Tibial artery (tissue), 4 donors: ENCODE measurements around the gene NAPA.

Experiments used
- DNase-seq, 2 donors: peaks; one replicate each; pipeline ENCODE4 v3.0.0-alpha.2; 2019
- H3K27ac ChIP-seq, 2 donors: fragments of 200-600 bp; sonication (generic) in 1 of 2; 1 replicate in 1 of 2; 2 replicates in 1 of 2; pipeline ENCODE4 v1.5.1; 2018 to 2019; ENCODE audit warnings: mild to moderate bottlenecking in 1 of 2
- H3K27me3 ChIP-seq, 2 donors: fragments of 200-600 bp; sonication (generic) in 1 of 2; one replicate each; pipeline versions ENCODE4 v1.5.1 to v1.6.0; 2016 to 2019
- H3K36me3 ChIP-seq, 3 donors: fragments of 200-600 bp; sonication (generic) in 2 of 3; one replicate each; pipeline ENCODE4 v1.5.1; 2016 to 2019; ENCODE audit warnings: mild to moderate bottlenecking in 2 of 3
- H3K4me1 ChIP-seq, 4 donors: fragments of 200-600 bp; sonication (generic) in 2 of 4; 1 replicate in 3 of 4; 2 replicates in 1 of 4; pipeline ENCODE4 v1.5.1; 2016 to 2019
- H3K4me3 ChIP-seq, 2 donors: fragments of 200-600 bp; sonication (generic) in 1 of 2; 1 replicate in 1 of 2; 2 replicates in 1 of 2; pipeline ENCODE4 v1.5.1; 2018 to 2019; ENCODE audit warnings: mild to moderate bottlenecking in 2 of 2
- H3K9me3 ChIP-seq, 3 donors: fragments of 200-600 bp; sonication (generic) in 1 of 3; one replicate each; pipeline ENCODE4 v1.5.1; 2016 to 2019
- intact Hi-C: fragments of 100-400 bp; cut with DNase I; formaldehyde crosslinking; loops from one replicate; pipeline ENCODE4 v1.15.0; 2023; ENCODE audit warnings: low total_unique reads
- TF ChIP-seq, protein P1 (sequence below), 2 experiments: fragments of 200-600 bp in 1 of 2; fragments of 450-650 bp in 1 of 2; IDR thresholded peaks; one replicate each; pipeline ENCODE4 v1.5.1; 2017 to 2019; ENCODE audit warnings: antibody characterized with exemption in 2 of 2, mild to moderate bottlenecking in 1 of 2, moderate library complexity in 1 of 2

NAPA gene

GRCh38 chr19:47507012-47507411 lies 7.9 kb downstream of the NAPA start:
- TF ChIP-seq, protein P1, sequence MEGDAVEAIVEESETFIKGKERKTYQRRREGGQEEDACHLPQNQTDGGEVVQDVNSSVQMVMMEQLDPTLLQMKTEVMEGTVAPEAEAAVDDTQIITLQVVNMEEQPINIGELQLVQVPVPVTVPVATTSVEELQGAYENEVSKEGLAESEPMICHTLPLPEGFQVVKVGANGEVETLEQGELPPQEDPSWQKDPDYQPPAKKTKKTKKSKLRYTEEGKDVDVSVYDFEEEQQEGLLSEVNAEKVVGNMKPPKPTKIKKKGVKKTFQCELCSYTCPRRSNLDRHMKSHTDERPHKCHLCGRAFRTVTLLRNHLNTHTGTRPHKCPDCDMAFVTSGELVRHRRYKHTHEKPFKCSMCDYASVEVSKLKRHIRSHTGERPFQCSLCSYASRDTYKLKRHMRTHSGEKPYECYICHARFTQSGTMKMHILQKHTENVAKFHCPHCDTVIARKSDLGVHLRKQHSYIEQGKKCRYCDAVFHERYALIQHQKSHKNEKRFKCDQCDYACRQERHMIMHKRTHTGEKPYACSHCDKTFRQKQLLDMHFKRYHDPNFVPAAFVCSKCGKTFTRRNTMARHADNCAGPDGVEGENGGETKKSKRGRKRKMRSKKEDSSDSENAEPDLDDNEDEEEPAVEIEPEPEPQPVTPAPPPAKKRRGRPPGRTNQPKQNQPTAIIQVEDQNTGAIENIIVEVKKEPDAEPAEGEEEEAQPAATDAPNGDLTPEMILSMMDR (IDR thresholded peaks at IDR 0.05) = no peak
- Histone ChIP-seq H3K27ac (peak overlapping the region in 1 of 2 donors; percentile 10), H3K36me3 (peaks cover 6 to 39% (median 19%) of the 10 kb centered on the region in 3 donors), H3K27me3 (no peaks in the 10 kb centered on the region), H3K4me1 (peaks cover 10 to 62% (median 56%) of the 10 kb centered on the region in 4 donors), H3K9me3 (no peaks in the 10 kb centered on the region), H3K4me3 (no peak overlapping the region)
- intact Hi-C loops = loop anchor here (10.0 kb wide), 1 partner anchor 202 kb away; the partner anchor contains the start of gene C5AR1
- no peak for DNase-seq

GRCh38 chr19:47506459-47506858 lies 8.4 kb downstream of the NAPA start:
- Histone ChIP-seq H3K27me3 (no peaks in the 10 kb centered on the region), H3K4me3 (no peak overlapping the region), H3K9me3 (no peaks in the 10 kb centered on the region), H3K36me3 (peaks cover 6 to 45% (median 21%) of the 10 kb centered on the region in 3 donors), H3K4me1 (peaks cover 7 to 56% (median 51%) of the 10 kb centered on the region in 4 donors), H3K27ac (no peak overlapping the region)
- TF ChIP-seq, protein P1 (IDR thresholded peaks at IDR 0.05) = no peak
- intact Hi-C loops = loop anchor here (10.0 kb wide), 1 partner anchor 202 kb away; the partner anchor contains the start of gene C5AR1
- no peak for DNase-seq

- no peak for DNase-seq
- intact Hi-C loops = loop anchor here (10.0 kb wide), 1 partner anchor 201 kb away; the partner anchor contains the start of gene C5AR1
- Histone ChIP-seq H3K4me1 (peaks cover 0 to 53% (median 41%) of the 10 kb centered on the region in 4 donors), H3K36me3 (peaks cover 12 to 54% (median 31%) of the 10 kb centered on the region in 3 donors), H3K9me3 (no peaks in the 10 kb centered on the region), H3K27ac (no peak overlapping the region), H3K4me3 (no peak overlapping the region), H3K27me3 (no peaks in the 10 kb centered on the region)
- TF ChIP-seq, protein P1 (IDR thresholded peaks at IDR 0.05) = no peak
Observed at GRCh38 chr19:47505506-47505905, 9.4 kb downstream of the NAPA start.

DNA sequence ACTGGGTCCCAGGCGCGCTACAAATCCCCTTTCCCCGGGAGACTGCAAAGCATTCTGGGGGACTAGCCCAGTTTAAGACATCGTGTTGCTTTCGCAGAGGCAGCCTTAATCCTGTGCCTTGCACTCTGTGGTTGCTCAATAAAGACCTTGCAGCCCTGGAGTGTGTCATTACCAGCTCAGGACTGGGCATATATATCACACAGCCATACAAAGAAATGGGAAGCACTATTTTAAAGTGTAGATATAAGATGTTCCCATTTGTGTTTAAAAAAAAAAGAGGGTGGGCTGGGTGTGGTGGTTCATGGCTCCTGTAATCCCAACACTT lies 11.1 kb downstream of the NAPA start:
- intact Hi-C loops = loop anchor here (10.0 kb wide), 1 partner anchor 199 kb away; the partner anchor contains the start of gene C5AR1
- Histone ChIP-seq H3K4me1 (peaks cover 0 to 41% (median 26%) of the 10 kb centered on the region in 4 donors), H3K27ac (no peak overlapping the region), H3K36me3 (peaks cover 30 to 72% (median 48%) of the 10 kb centered on the region in 3 donors), H3K4me3 (no peak overlapping the region), H3K9me3 (no peaks in the 10 kb centered on the region), H3K27me3 (no peaks in the 10 kb centered on the region)
- TF ChIP-seq, protein P1 (IDR thresholded peaks at IDR 0.05) = no peak
- DNase-seq = no peak

GRCh38 chr19:47503130-47503825 lies 11.6 kb downstream of the NAPA start:
- intact Hi-C loops = loop anchor here (10.0 kb wide), 1 partner anchor 198 kb away; the partner anchor contains the start of gene C5AR1
- TF ChIP-seq, protein P1 (IDR thresholded peaks at IDR 0.05) = no peak
- H3K9me3 ChIP-seq = no peaks in the 10 kb centered on the region
- H3K27ac ChIP-seq = no peak overlapping the region
- peaks cover 0 to 41% (median 21%) of the 10 kb centered on the region in 4 donors for H3K4me1 ChIP-seq
- no peak for DNase-seq
- H3K36me3 ChIP-seq = peaks cover 34 to 77% (median 53%) of the 10 kb centered on the region in 3 donors
- H3K27me3 ChIP-seq = no peaks in the 10 kb centered on the region
- no peak overlapping the region for H3K4me3 ChIP-seq
